ENCODE measurements around the gene ITGB2.

Gene ITGB2

DNA sequence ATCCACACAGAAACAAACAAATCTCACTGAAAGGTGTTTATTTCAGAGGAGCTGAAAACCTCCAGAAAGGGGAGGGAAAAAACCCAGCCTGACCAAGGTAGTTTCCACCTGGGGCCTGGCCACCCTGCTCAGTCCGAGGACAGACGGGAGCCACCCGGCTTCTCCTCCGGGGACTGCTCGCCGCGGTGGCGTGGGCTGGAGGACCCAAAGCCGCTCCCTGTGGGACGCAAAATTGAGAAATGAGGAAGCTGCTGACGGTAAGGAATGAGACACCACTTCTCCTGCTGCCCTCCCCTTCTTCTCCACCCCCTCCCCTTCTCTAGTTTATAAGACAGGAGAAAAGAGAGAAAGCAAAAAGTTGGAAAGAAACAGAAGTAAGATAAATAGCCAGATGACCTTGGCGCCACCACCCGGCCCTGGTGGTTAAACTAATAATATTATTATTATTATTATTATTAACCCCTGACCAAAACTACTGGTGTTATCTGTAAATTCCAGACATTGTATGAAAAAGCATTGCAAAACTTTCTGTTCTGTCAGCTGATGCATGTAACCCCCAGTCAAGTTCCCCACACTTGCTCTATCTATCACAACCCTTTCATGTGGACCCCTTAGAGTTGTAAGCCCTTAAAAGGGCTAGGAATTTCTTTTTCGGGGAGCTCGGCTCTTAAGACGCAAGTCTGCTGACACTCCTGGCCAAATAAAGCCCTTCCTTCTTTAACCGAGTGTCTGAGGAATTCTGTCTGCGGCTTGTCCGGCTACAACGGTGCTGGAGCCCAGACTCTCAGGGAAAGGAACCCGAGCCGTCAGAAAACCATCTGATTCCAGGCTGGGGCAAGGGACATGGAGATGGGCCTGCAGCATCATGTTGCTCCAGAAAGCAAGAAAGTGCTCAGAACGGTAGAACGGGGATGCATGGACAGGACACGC is 12.5 kb downstream of the ITGB2 start:
- H4K91ac ChIP-seq (ENCODE audit: low read depth, low read length, poor library complexity) = no peak overlapping the region
- no peak overlapping the region for H3K23ac ChIP-seq (ENCODE audit: low read depth, low read length, poor library complexity)
- H3K18ac ChIP-seq (ENCODE audit: low read length) = peak overlapping the region; percentile 44
- peaks cover 0 to 2% of the 10 kb centered on the region in 2 donors for H3K36me3 ChIP-seq (replicated peaks in 1 of 2; ENCODE audit: control insufficient read depth in 2 of 2, insufficient read depth in 2 of 2, low read length in 2 of 2)
- no peak overlapping the region for H3K27ac ChIP-seq (replicated peaks; ENCODE audit: low read length)
- no peak overlapping the region for H4K8ac ChIP-seq (ENCODE audit: low read depth, low read length)
- WGBS, 2 donors (ENCODE audit: extremely low coverage in 2 of 2, insufficient read length in 2 of 2, insufficient replicate concordance in 1 of 2) = no CpG with 5 or more reads among the region's 25 CpGs
- peaks cover 0 to 4% of the 10 kb centered on the region in 2 donors for H3K9me3 ChIP-seq (replicated peaks in 1 of 2; ENCODE audit: control insufficient read depth in 2 of 2, insufficient read depth in 1 of 2, low read depth in 1 of 2, low read length in 2 of 2)
- H2BK120ac ChIP-seq (ENCODE audit: low read depth, low read length) = no peak overlapping the region
- no peak overlapping the region for H3K4me2 ChIP-seq (ENCODE audit: insufficient read depth, low read length, poor library complexity, severe bottlenecking)
- no peak overlapping the region for H2AK5ac ChIP-seq (ENCODE audit: low read depth, low read length)
- H3K4me3 ChIP-seq (ENCODE audit: low read length in 2 of 2) = no peak overlapping the region
- no peak overlapping the region for H2BK12ac ChIP-seq (ENCODE audit: low read length)
- H2BK5ac ChIP-seq (ENCODE audit: low read length) = no peak overlapping the region
- no peak overlapping the region for H2AFZ ChIP-seq (ENCODE audit: low read length)
- H2BK15ac ChIP-seq (ENCODE audit: low read length) = no peak overlapping the region
- peaks cover 0 to 6% of the 10 kb centered on the region in 2 donors for H3K4me1 ChIP-seq (ENCODE audit: control insufficient read depth in 2 of 2, insufficient read depth in 1 of 2, low read depth in 1 of 2, low read length in 2 of 2)
- no peak overlapping the region for H3K4ac ChIP-seq (ENCODE audit: low read length)
- DNase-seq (ENCODE audit: low spot score) = no peak
- H3K27me3 ChIP-seq (ENCODE audit: control insufficient read depth in 3 of 3, insufficient read depth in 3 of 3, low read depth in 1 of 3, low read length in 3 of 3) = peaks cover 0 to 66% (median 31%) of the 10 kb centered on the region in 3 experiments
- no peaks in the 10 kb centered on the region for H3K79me1 ChIP-seq (ENCODE audit: low read depth, low read length)
- H3K9ac ChIP-seq (ENCODE audit: low read depth, low read length, poor library complexity) = no peak overlapping the region
- H3K14ac ChIP-seq (ENCODE audit: low read length) = no peak overlapping the region

DNA sequence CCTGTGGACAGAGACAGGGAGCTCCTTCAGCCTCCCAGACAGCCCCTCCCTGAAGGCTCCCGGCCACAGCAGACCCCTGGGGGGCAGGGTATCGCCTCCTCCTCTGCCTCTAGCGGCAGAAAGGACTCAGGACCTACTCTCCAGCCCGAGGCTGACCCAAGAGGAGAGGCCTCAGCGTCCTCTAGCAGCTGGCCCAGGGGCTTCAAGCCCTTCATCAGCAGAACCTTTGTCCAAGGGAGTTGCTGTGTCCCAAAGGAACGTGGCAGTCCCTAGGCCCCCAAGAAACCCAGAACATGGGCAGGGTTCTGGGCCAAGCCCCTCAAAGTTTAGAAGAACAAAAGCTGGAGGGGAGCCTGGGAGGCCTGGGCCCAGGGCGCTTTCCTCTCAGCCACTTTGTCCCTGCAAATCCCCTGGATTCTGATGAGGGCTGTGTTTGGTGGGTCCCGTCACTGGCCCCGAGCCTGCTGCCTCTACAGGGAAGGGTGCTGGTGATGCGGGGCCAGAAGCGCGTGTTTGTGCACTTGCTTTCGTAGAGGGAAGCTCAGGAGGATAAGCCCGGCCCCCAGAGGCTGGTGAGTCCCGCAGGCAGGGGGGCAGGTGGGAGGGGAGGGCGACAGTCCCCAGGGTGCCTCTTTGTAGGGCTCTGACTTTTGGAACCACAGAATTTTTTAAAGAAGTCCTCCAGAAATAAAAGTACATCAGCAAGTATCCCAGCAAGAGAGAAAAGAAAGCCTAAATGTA is 13.3 kb downstream of the ITGB2 start:
- DNase-seq (ENCODE audit: low spot score) = no peak
- no peak overlapping the region for H3K4me3 ChIP-seq (ENCODE audit: low read length in 2 of 2)

DNA sequence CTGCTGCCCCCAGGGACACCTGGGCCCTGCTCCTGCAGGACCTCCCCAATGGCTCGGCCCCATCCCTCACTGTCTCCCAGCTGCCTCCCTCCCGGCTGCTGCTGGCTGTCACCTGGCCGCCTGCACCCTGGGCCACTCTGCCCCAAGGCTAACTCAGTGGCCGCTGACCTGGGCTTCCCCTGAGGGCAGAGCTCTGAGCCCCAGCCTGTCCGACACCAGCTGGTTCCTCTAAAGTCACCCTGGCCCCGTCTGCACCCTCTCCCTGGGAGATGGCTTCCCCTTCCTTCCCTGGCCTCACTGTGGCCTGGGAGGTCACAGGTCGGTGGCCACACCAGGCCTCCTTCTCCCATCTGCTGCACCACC is 15.0 kb downstream of the ITGB2 start:
- no CpG with 5 or more reads among the region's 7 CpGs for WGBS, 2 donors (ENCODE audit: extremely low coverage in 2 of 2, insufficient read length in 2 of 2, insufficient replicate concordance in 1 of 2)
- H3K27me3 ChIP-seq (ENCODE audit: control insufficient read depth in 3 of 3, insufficient read depth in 3 of 3, low read depth in 1 of 3, low read length in 3 of 3) = peaks cover 0 to 57% (median 33%) of the 10 kb centered on the region in 3 experiments
- H2BK15ac ChIP-seq (ENCODE audit: low read length) = peak overlapping the region; percentile 42

More for the DNA sequence above, 13.3 kb downstream of the ITGB2 start:
- H2BK12ac ChIP-seq (ENCODE audit: low read length) = no peak overlapping the region
- H3K27ac ChIP-seq (replicated peaks; ENCODE audit: low read length) = no peak overlapping the region
- peaks cover 0 to 6% of the 10 kb centered on the region in 2 donors for H3K4me1 ChIP-seq (ENCODE audit: control insufficient read depth in 2 of 2, insufficient read depth in 1 of 2, low read depth in 1 of 2, low read length in 2 of 2)
- WGBS, 2 donors (ENCODE audit: extremely low coverage in 2 of 2, insufficient read length in 2 of 2, insufficient replicate concordance in 1 of 2) = no CpG with 5 or more reads among the region's 16 CpGs
- no peak overlapping the region for H3K4ac ChIP-seq (ENCODE audit: low read length)
- H3K9me3 ChIP-seq (replicated peaks in 1 of 2; ENCODE audit: control insufficient read depth in 2 of 2, insufficient read depth in 1 of 2, low read depth in 1 of 2, low read length in 2 of 2) = peaks cover 0 to 6% of the 10 kb centered on the region in 2 donors
- no peak overlapping the region for H3K9ac ChIP-seq (ENCODE audit: low read depth, low read length, poor library complexity)
- H4K91ac ChIP-seq (ENCODE audit: low read depth, low read length, poor library complexity) = no peak overlapping the region
- peak overlapping the region; percentile 87 for H3K14ac ChIP-seq (ENCODE audit: low read length)
- peaks cover 0 to 2% of the 10 kb centered on the region in 2 donors for H3K36me3 ChIP-seq (replicated peaks in 1 of 2; ENCODE audit: control insufficient read depth in 2 of 2, insufficient read depth in 2 of 2, low read length in 2 of 2)
- no peak overlapping the region for H3K4me2 ChIP-seq (ENCODE audit: insufficient read depth, low read length, poor library complexity, severe bottlenecking)
- no peak overlapping the region for H2BK5ac ChIP-seq (ENCODE audit: low read length)
- H2AK5ac ChIP-seq (ENCODE audit: low read depth, low read length) = peak overlapping the region; percentile 78
- H3K23ac ChIP-seq (ENCODE audit: low read depth, low read length, poor library complexity) = peak overlapping the region; percentile 86
- peak overlapping the region; percentile 23 for H2AFZ ChIP-seq (ENCODE audit: low read length)
- H3K27me3 ChIP-seq (ENCODE audit: control insufficient read depth in 3 of 3, insufficient read depth in 3 of 3, low read depth in 1 of 3, low read length in 3 of 3) = peaks cover 0 to 65% (median 31%) of the 10 kb centered on the region in 3 experiments
- H3K18ac ChIP-seq (ENCODE audit: low read length) = peak overlapping the region; percentile 80
- no peak overlapping the region for H4K8ac ChIP-seq (ENCODE audit: low read depth, low read length)
- no peak overlapping the region for H2BK120ac ChIP-seq (ENCODE audit: low read depth, low read length)
- no peaks in the 10 kb centered on the region for H3K79me1 ChIP-seq (ENCODE audit: low read depth, low read length)
- peak overlapping the region; percentile 73 for H2BK15ac ChIP-seq (ENCODE audit: low read length)

More for the DNA sequence above, 15.0 kb downstream of the ITGB2 start:
- peak overlapping the region; percentile 30 for H2BK12ac ChIP-seq (ENCODE audit: low read length)
- no peak for DNase-seq (ENCODE audit: low spot score)
- H3K79me1 ChIP-seq (ENCODE audit: low read depth, low read length) = no peaks in the 10 kb centered on the region
- peak overlapping the region; percentile 59 for H2AK5ac ChIP-seq (ENCODE audit: low read depth, low read length)
- no peak overlapping the region for H4K91ac ChIP-seq (ENCODE audit: low read depth, low read length, poor library complexity)
- no peak overlapping the region for H4K8ac ChIP-seq (ENCODE audit: low read depth, low read length)
- peaks cover 0 to 2% of the 10 kb centered on the region in 2 donors for H3K36me3 ChIP-seq (replicated peaks in 1 of 2; ENCODE audit: control insufficient read depth in 2 of 2, insufficient read depth in 2 of 2, low read length in 2 of 2)
- H3K4ac ChIP-seq (ENCODE audit: low read length) = peak overlapping the region; percentile 37
- no peak overlapping the region for H3K27ac ChIP-seq (replicated peaks; ENCODE audit: low read length)
- no peak overlapping the region for H3K4me2 ChIP-seq (ENCODE audit: insufficient read depth, low read length, poor library complexity, severe bottlenecking)
- H3K18ac ChIP-seq (ENCODE audit: low read length) = peak overlapping the region; percentile 65
- peak overlapping the region; percentile 12 for H3K14ac ChIP-seq (ENCODE audit: low read length)
- peak overlapping the region; percentile 30 for H3K9ac ChIP-seq (ENCODE audit: low read depth, low read length, poor library complexity)
- H3K4me1 ChIP-seq (ENCODE audit: control insufficient read depth in 2 of 2, insufficient read depth in 1 of 2, low read depth in 1 of 2, low read length in 2 of 2) = peaks cover 0 to 4% of the 10 kb centered on the region in 2 donors
- H2AFZ ChIP-seq (ENCODE audit: low read length) = no peak overlapping the region
- H2BK120ac ChIP-seq (ENCODE audit: low read depth, low read length) = no peak overlapping the region
- peaks cover 0 to 12% of the 10 kb centered on the region in 2 donors for H3K9me3 ChIP-seq (replicated peaks in 1 of 2; ENCODE audit: control insufficient read depth in 2 of 2, insufficient read depth in 1 of 2, low read depth in 1 of 2, low read length in 2 of 2)
- H3K4me3 ChIP-seq (ENCODE audit: low read length in 2 of 2) = no peak overlapping the region
- H3K23ac ChIP-seq (ENCODE audit: low read depth, low read length, poor library complexity) = peak overlapping the region; percentile 66
- no peak overlapping the region for H2BK5ac ChIP-seq (ENCODE audit: low read length)
